Keratinocyte (primary cell): ENCODE results near the gene MAGEF1. TPM values are rescaled to one million over a fixed set of nuclear protein-coding genes. Genes with fewer than 3 reads are reported as not detected.

Experiments used
- DNase-seq: peaks from one replicate; pipeline ENCODE4 v3.0.0-alpha.2; 2011; ENCODE audit warnings: low read depth, missing footprints, low spot score
- FAIRE-seq: peaks from 2 replicates; lab custom pipeline; 2011; peaks lifted over from hg19 to GRCh38; lab: Jason Lieb, UNC
- H2AFZ ChIP-seq: 2 replicates; pipeline ENCODE4 v1.6.0; 2012; ENCODE audit warnings: low read length, control low read depth, inconsistent platforms; ENCODE audit not compliant: control insufficient read depth
- H3K27ac ChIP-seq: 2 replicates; pipeline ENCODE4 v1.5.1; 2011; ENCODE audit warnings: low read length; ENCODE audit not compliant: control insufficient read depth, insufficient read depth
- H3K27me3 ChIP-seq: 3 replicates; pipeline ENCODE4 v1.6.0; 2011; ENCODE audit warnings: low read length; ENCODE audit not compliant: control insufficient read depth, insufficient read depth; ENCODE audit errors: extremely low read depth
- H3K36me3 ChIP-seq, 2 experiments: 2 replicates in 1 of 2; 3 replicates in 1 of 2; pipeline ENCODE4 v1.5.1; 2011; ENCODE audit warnings: low read length in 2 of 2, mild to moderate bottlenecking in 1 of 2; ENCODE audit not compliant: control insufficient read depth in 2 of 2, insufficient read depth in 2 of 2; ENCODE audit errors: extremely low read depth in 1 of 2
- H3K4me1 ChIP-seq: 3 replicates; pipeline ENCODE4 v1.5.1; 2011; ENCODE audit warnings: low read length; ENCODE audit not compliant: control insufficient read depth, insufficient read depth; ENCODE audit errors: extremely low read depth
- H3K4me2 ChIP-seq: 3 replicates; pipeline ENCODE4 v1.6.0; 2011; ENCODE audit warnings: low read depth, low read length; ENCODE audit not compliant: control insufficient read depth, insufficient read depth; ENCODE audit errors: extremely low read depth
- H3K4me3 ChIP-seq, 3 experiments: fragments of 200-600 bp in 1 of 3; sonication (generic) in 1 of 3; 2 replicates in 2 of 3; 3 replicates in 1 of 3; pipeline ENCODE4 v1.5.1; 2011 to 2016; ENCODE audit warnings: low read length in 3 of 3, mild to moderate bottlenecking in 3 of 3, control low read depth in 2 of 3, inconsistent platforms in 1 of 3, low read depth in 1 of 3, mixed read lengths in 1 of 3, mixed run types in 1 of 3, moderate library complexity in 1 of 3; ENCODE audit not compliant: control insufficient read depth in 2 of 3, insufficient read depth in 2 of 3; ENCODE audit errors: extremely low read depth in 1 of 3
- H3K79me2 ChIP-seq: 2 replicates; pipeline ENCODE4 v1.6.0; 2012; ENCODE audit warnings: low read length; ENCODE audit not compliant: control insufficient read depth, insufficient read depth
- H3K9ac ChIP-seq: 3 replicates; pipeline ENCODE4 v1.6.0; 2011; ENCODE audit warnings: low read length; ENCODE audit not compliant: control insufficient read depth, insufficient read depth; ENCODE audit errors: extremely low read depth
- H3K9me1 ChIP-seq: 3 replicates; pipeline ENCODE4 v1.6.0; 2011; ENCODE audit warnings: low read length; ENCODE audit not compliant: control insufficient read depth, insufficient read depth; ENCODE audit errors: extremely low read depth
- H3K9me3 ChIP-seq: 2 replicates; pipeline ENCODE4 v1.5.1; 2012; ENCODE audit warnings: low read depth, low read length; ENCODE audit not compliant: control insufficient read depth
- H4K20me1 ChIP-seq: 3 replicates; pipeline ENCODE4 v1.6.0; 2011; ENCODE audit warnings: low read length; ENCODE audit not compliant: control insufficient read depth, insufficient read depth; ENCODE audit errors: extremely low read depth
- EZH2 ChIP-seq: IDR thresholded peaks from one replicate; pipeline ENCODE4 v1.6.1; 2012; ENCODE audit warnings: inconsistent platforms, mild to moderate bottlenecking, low read length, moderate library complexity
- dilution Hi-C: fragments of 300-500 bp; cut with MboI; formaldehyde crosslinking; loops from one replicate; pipeline ENCODE4 v1.7.0; 2020; ENCODE audit warnings: low sequenced_read_pairs; ENCODE audit not compliant: extremely low pct_ligation_motif_present
- polyA plus RNA-seq, 5 experiments: library from polyadenylated mRNA; depleted of rRNA in 3 of 5; stranded (reverse) in 3 of 5; stranded (forward) in 1 of 5; unstranded in 1 of 5; fragments of >200 nt; gene quantifications; 1 replicate in 1 of 5; 2 replicates in 3 of 5; 3 replicates in 1 of 5; pipeline versions ENCODE4 v1.2.1 to v1.2.3, GENCODE V29; 2011 to 2012; ENCODE audit warnings: missing spikeins in 2 of 5, low read depth in 1 of 5, low replicate concordance in 1 of 5
- TF ChIP-seq, protein P1 (sequence below), 3 experiments: IDR thresholded peaks in 1 of 3; conservative IDR thresholded peaks in 1 of 3; optimal IDR thresholded peaks in 1 of 3; 2 replicates in 2 of 3; 3 replicates in 1 of 3; pipeline versions ENCODE3 to v1.5.1; 2011; ENCODE audit warnings: low read length in 3 of 3, mild to moderate bottlenecking in 3 of 3, moderate library complexity in 2 of 3, control low read depth in 1 of 3, inconsistent platforms in 1 of 3; ENCODE audit not compliant: insufficient read depth in 2 of 3; ENCODE audit errors: extremely low read depth in 1 of 3

MAGEF1 gene
- polyA plus RNA-seq, 1 donor (not counting 4 experiments of a cell fraction or from before 2014, with no cell fraction given) = 11.8 TPM

GRCh38 chr3:184760337-184761074 is 48.6 kb upstream of the MAGEF1 start:
- DNase-seq = no peak
- H3K9me1 ChIP-seq = no peaks in the 10 kb centered on the region
- H3K79me2 ChIP-seq = no peaks in the 10 kb centered on the region
- H3K27ac ChIP-seq = no peak overlapping the region
- peak overlapping the region; percentile 43 for H3K9ac ChIP-seq
- H4K20me1 ChIP-seq = no peaks in the 10 kb centered on the region
- peaks cover 36% of the 10 kb centered on the region for H3K4me1 ChIP-seq
- TF ChIP-seq, protein P1, sequence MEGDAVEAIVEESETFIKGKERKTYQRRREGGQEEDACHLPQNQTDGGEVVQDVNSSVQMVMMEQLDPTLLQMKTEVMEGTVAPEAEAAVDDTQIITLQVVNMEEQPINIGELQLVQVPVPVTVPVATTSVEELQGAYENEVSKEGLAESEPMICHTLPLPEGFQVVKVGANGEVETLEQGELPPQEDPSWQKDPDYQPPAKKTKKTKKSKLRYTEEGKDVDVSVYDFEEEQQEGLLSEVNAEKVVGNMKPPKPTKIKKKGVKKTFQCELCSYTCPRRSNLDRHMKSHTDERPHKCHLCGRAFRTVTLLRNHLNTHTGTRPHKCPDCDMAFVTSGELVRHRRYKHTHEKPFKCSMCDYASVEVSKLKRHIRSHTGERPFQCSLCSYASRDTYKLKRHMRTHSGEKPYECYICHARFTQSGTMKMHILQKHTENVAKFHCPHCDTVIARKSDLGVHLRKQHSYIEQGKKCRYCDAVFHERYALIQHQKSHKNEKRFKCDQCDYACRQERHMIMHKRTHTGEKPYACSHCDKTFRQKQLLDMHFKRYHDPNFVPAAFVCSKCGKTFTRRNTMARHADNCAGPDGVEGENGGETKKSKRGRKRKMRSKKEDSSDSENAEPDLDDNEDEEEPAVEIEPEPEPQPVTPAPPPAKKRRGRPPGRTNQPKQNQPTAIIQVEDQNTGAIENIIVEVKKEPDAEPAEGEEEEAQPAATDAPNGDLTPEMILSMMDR (optimal IDR thresholded peaks at IDR 0.05 in 1 of 3, IDR thresholded peaks at IDR 0.05 in 1 of 3, conservative IDR thresholded peaks at IDR 0.05 in 1 of 3; ENCODE audit: extremely low read depth in 1 of 3, insufficient read depth in 2 of 3, low read length in 3 of 3) = no peak
- no peak for TF ChIP-seq EZH2
- no peaks in the 10 kb centered on the region for H3K36me3 ChIP-seq
- peak overlapping the region; percentile 42 for H2AFZ ChIP-seq
- peak; percentile 36 for FAIRE-seq
- no peaks in the 10 kb centered on the region for H3K9me3 ChIP-seq
- H3K4me2 ChIP-seq = peak overlapping the region; percentile 49
- no peaks in the 10 kb centered on the region for H3K27me3 ChIP-seq
- dilution Hi-C loops = no loop called here
- H3K4me3 ChIP-seq = peak overlapping the region in 1 of 3 experiments; percentile 25

- H3K27ac ChIP-seq = peak overlapping the region; percentile 3
- no peaks in the 10 kb centered on the region for H3K36me3 ChIP-seq
- dilution Hi-C loops = no loop called here
- no peak for FAIRE-seq
- no peaks in the 10 kb centered on the region for H3K9me3 ChIP-seq
- H3K9ac ChIP-seq = no peak overlapping the region
- no peaks in the 10 kb centered on the region for H4K20me1 ChIP-seq
- no peaks in the 10 kb centered on the region for H3K27me3 ChIP-seq
- H3K79me2 ChIP-seq = no peaks in the 10 kb centered on the region
- H2AFZ ChIP-seq = no peak overlapping the region
- H3K4me1 ChIP-seq = peaks cover 28% of the 10 kb centered on the region
- H3K4me2 ChIP-seq = no peak overlapping the region
- no peaks in the 10 kb centered on the region for H3K9me1 ChIP-seq
- DNase-seq = no peak
- H3K4me3 ChIP-seq = no peak overlapping the region
- TF ChIP-seq, protein P1 (optimal IDR thresholded peaks at IDR 0.05 in 1 of 3, IDR thresholded peaks at IDR 0.05 in 1 of 3, conservative IDR thresholded peaks at IDR 0.05 in 1 of 3; ENCODE audit: extremely low read depth in 1 of 3, insufficient read depth in 2 of 3, low read length in 3 of 3) = no peak
- TF ChIP-seq EZH2 = no peak
These were observed 47.9 kb upstream of the MAGEF1 start for GRCh38 chr3:184759666-184760200.
